Panc1 (cell line): ENCODE results near the gene RIPOR3. TPM values are rescaled to one million over a fixed set of nuclear protein-coding genes. Genes with fewer than 3 reads are reported as not detected.
A peak's percentile ranks its signal among the peaks of the same experiment; 100 is the strongest.

Experiments used
- ATAC-seq: fragments of 200-7000 bp; cut with Tn5 transposase; 2 replicates; pipeline ENCODE4 v1.9.1; 2020; ENCODE audit warnings: mild to moderate bottlenecking, moderate library complexity
- BruUV-seq: library from RNA; stranded (reverse); fragments of 400-500 nt; replicated peaks from 2 replicates; lab custom pipeline; 2021; lab: Mats Ljungman, UMichigan
- CTCF ChIA-PET: fragments of 300-600 bp; sonication (Branson Sonifier 250); formaldehyde crosslinking; loops from one replicate; lab custom pipeline; 2022; ENCODE audit warnings: antibody characterized with exemption; lab: Charles Lee
- POLR2A ChIA-PET: fragments of 300-600 bp; sonication (Branson Sonifier 250); formaldehyde crosslinking; loops from one replicate; lab custom pipeline; 2022; ENCODE audit warnings: antibody characterized with exemption; lab: Charles Lee
- DNase-seq: peaks from one replicate; pipeline ENCODE4 v3.0.0-alpha.2; 2010; ENCODE audit warnings: low read depth, low spot score
- H3K27ac ChIP-seq: 2 replicates; pipeline ENCODE4 v1.5.1; 2011; ENCODE audit warnings: mild to moderate bottlenecking, low read length, inconsistent platforms
- H3K27me3 ChIP-seq: fragments of 200-500 bp; sonication (Bioruptor generic); 2 replicates; pipeline ENCODE4 v1.6.0; 2014; ENCODE audit warnings: low read length, inconsistent platforms; ENCODE audit not compliant: control insufficient read depth, insufficient read depth
- H3K36me3 ChIP-seq: fragments of 200-500 bp; sonication (Bioruptor generic); 2 replicates; pipeline ENCODE4 v1.5.1; 2014; ENCODE audit warnings: inconsistent platforms, mild to moderate bottlenecking, low read length, moderate library complexity; ENCODE audit not compliant: control insufficient read depth, insufficient read depth
- H3K4me1 ChIP-seq: 2 replicates; pipeline ENCODE4 v1.5.1; 2011; ENCODE audit warnings: inconsistent platforms, mild to moderate bottlenecking, low read length, moderate library complexity; ENCODE audit not compliant: control insufficient read depth, insufficient read depth
- H3K4me3 ChIP-seq, 2 experiments: 2 replicates each; pipeline ENCODE4 v1.5.1; 2011 to 2012; ENCODE audit warnings: low read depth in 2 of 2, low read length in 2 of 2, mild to moderate bottlenecking in 2 of 2, inconsistent platforms in 1 of 2, moderate library complexity in 1 of 2
- H3K9me3 ChIP-seq: fragments of 200-500 bp; sonication (Bioruptor generic); 2 replicates; pipeline ENCODE4 v1.5.1; 2014; ENCODE audit warnings: low read depth, mild to moderate bottlenecking, inconsistent platforms, low read length, moderate library complexity; ENCODE audit not compliant: control insufficient read depth, insufficient read depth
- POLR2AphosphoS5 ChIP-seq: IDR thresholded peaks from 2 replicates; pipeline ENCODE4 v1.6.1; 2012; ENCODE audit warnings: mild to moderate bottlenecking, low read depth, low read length, moderate library complexity
- SIN3A ChIP-seq: IDR thresholded peaks from 2 replicates; pipeline ENCODE4 v1.6.1; 2012; ENCODE audit warnings: low read depth, mild to moderate bottlenecking, low read length, moderate library complexity, borderline replicate concordance; ENCODE audit not compliant: insufficient read depth
- TCF7L2 ChIP-seq: IDR thresholded peaks from 2 replicates; pipeline ENCODE4 v1.6.1; 2011; ENCODE audit warnings: mild to moderate bottlenecking, low read depth, low read length, inconsistent platforms
- in situ Hi-C: cut with HindIII; loops from 2 replicates; pipeline ENCODE4 v1.10.0; 2016; ENCODE audit warnings: low sequenced_read_pairs, low pct_unique_long_range_greater_than_20kb
- intact Hi-C: fragments of 100-400 bp; cut with micrococcal nuclease; formaldehyde crosslinking; loops from one replicate; pipeline ENCODE4 v1.10.0; 2022; ENCODE audit not compliant: unreplicated experiment
- total RNA-seq: library from RNA; stranded (reverse); gene quantifications from one replicate; pipeline ENCODE4 v1.2.1, GENCODE V29; 2021; ENCODE audit not compliant: unreplicated experiment
- TF ChIP-seq, protein P1 (sequence below), 2 experiments: IDR thresholded peaks; 2 replicates each; pipeline ENCODE4 v1.6.1; 2011 to 2012; ENCODE audit warnings: low read depth in 2 of 2, control low read depth in 1 of 2, low read length in 1 of 2, mild to moderate bottlenecking in 1 of 2, moderate library complexity in 1 of 2; ENCODE audit not compliant: insufficient read depth in 1 of 2
- TF ChIP-seq, protein P2 (sequence below): fragments of 450-650 bp; IDR thresholded peaks from 2 replicates; pipeline ENCODE4 v1.5.1; 2017; ENCODE audit warnings: mild to moderate bottlenecking

RIPOR3 gene
- total RNA-seq, 1 experiment from 2014 or later = 92.5 TPM

DNA sequence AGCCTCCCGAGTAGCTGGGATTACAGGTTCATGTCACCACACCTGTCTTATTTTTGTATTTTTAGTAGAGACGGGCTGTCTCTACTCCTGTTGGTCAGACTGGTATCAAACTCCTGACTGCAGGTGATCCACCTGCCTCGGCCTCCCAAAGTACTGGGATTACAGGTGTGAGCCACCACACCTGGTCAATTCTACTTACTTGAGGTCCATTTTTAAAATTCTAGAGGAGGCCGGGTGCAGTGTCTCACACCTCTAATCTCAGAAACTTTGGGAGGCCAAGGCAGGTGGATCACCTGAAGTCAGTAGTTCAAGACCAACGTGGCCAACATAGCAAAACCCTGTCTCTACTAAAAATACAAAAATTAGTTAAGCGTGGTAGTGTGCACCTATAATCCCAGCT, 7.8 kb downstream of the RIPOR3 start:
- Histone ChIP-seq H3K4me1 (peaks cover 61% of the 10 kb centered on the region), H3K27me3 (no peaks in the 10 kb centered on the region), H3K9me3 (no peaks in the 10 kb centered on the region), H3K4me3 (no peak overlapping the region), H3K27ac (peak overlapping the region; percentile 99), H3K36me3 (no peaks in the 10 kb centered on the region)
- POLR2A ChIA-PET = interaction anchor here (0.6 kb wide), 1 partner anchor 48 kb away, joined by 7 read pairs; the partner anchor contains the start of gene PARD6B
- ATAC-seq = no peak
- in situ Hi-C loops (no loop called here), intact Hi-C loops (no loop called here)
- TF ChIP-seq, protein P1, sequence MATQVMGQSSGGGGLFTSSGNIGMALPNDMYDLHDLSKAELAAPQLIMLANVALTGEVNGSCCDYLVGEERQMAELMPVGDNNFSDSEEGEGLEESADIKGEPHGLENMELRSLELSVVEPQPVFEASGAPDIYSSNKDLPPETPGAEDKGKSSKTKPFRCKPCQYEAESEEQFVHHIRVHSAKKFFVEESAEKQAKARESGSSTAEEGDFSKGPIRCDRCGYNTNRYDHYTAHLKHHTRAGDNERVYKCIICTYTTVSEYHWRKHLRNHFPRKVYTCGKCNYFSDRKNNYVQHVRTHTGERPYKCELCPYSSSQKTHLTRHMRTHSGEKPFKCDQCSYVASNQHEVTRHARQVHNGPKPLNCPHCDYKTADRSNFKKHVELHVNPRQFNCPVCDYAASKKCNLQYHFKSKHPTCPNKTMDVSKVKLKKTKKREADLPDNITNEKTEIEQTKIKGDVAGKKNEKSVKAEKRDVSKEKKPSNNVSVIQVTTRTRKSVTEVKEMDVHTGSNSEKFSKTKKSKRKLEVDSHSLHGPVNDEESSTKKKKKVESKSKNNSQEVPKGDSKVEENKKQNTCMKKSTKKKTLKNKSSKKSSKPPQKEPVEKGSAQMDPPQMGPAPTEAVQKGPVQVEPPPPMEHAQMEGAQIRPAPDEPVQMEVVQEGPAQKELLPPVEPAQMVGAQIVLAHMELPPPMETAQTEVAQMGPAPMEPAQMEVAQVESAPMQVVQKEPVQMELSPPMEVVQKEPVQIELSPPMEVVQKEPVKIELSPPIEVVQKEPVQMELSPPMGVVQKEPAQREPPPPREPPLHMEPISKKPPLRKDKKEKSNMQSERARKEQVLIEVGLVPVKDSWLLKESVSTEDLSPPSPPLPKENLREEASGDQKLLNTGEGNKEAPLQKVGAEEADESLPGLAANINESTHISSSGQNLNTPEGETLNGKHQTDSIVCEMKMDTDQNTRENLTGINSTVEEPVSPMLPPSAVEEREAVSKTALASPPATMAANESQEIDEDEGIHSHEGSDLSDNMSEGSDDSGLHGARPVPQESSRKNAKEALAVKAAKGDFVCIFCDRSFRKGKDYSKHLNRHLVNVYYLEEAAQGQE (IDR thresholded peaks at IDR 0.05; ENCODE audit: insufficient read depth in 1 of 2, low read depth in 2 of 2, low read length in 1 of 2) = no peak
- TF ChIP-seq POLR2AphosphoS5 (no peak), SIN3A (no peak), TCF7L2 (no peak)
- TF ChIP-seq, protein P2, sequence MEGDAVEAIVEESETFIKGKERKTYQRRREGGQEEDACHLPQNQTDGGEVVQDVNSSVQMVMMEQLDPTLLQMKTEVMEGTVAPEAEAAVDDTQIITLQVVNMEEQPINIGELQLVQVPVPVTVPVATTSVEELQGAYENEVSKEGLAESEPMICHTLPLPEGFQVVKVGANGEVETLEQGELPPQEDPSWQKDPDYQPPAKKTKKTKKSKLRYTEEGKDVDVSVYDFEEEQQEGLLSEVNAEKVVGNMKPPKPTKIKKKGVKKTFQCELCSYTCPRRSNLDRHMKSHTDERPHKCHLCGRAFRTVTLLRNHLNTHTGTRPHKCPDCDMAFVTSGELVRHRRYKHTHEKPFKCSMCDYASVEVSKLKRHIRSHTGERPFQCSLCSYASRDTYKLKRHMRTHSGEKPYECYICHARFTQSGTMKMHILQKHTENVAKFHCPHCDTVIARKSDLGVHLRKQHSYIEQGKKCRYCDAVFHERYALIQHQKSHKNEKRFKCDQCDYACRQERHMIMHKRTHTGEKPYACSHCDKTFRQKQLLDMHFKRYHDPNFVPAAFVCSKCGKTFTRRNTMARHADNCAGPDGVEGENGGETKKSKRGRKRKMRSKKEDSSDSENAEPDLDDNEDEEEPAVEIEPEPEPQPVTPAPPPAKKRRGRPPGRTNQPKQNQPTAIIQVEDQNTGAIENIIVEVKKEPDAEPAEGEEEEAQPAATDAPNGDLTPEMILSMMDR = no peak
- DNase-seq = no peak
- CTCF ChIA-PET = interaction anchor here (0.7 kb wide), 1 partner anchor 30 kb away, joined by 3 read pairs; no protein-coding TSS in a partner anchor
- BruUV-seq = no TSS peak

DNA sequence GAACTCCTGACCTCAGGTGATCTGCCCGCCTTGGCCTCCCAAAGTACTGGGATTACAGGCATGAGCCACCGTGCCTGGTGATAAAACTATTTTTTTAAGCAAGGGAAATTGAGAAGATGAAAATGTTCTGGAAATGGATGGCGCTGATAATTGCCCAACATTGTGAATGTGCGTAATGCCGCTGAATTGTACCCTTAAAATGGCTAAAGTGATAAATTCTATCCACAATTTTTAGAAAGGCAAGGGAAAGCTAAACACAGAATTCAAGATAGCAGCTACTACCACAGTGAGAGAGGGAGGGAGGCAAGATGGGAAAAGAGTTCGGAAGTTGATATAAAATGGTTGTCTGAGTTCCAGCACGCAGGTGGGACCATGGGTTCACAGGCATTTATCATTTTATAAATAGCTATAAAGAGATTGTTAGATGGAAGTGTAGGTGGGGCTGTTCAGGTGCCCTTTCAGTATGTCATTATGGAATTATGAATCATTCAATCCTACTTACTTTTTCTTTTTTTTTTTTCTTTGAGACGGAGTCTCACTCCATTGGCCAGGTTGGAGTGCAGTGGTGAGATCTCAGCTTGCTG, 8.3 kb downstream of the RIPOR3 start:
- in situ Hi-C loops (no loop called here), intact Hi-C loops (no loop called here)
- Histone ChIP-seq H3K27ac (peak overlapping the region; percentile 99), H3K36me3 (no peaks in the 10 kb centered on the region), H3K4me1 (peaks cover 61% of the 10 kb centered on the region), H3K27me3 (no peaks in the 10 kb centered on the region), H3K4me3 (no peak overlapping the region), H3K9me3 (no peaks in the 10 kb centered on the region)
- ATAC-seq (no peak), DNase-seq (no peak)
- no peak for TF ChIP-seq TCF7L2
- TF ChIP-seq POLR2AphosphoS5 = no peak
- TF ChIP-seq, protein P2 = no peak
- TF ChIP-seq SIN3A = no peak
- TF ChIP-seq, protein P1 (IDR thresholded peaks at IDR 0.05; ENCODE audit: insufficient read depth in 1 of 2, low read depth in 2 of 2, low read length in 1 of 2) = no peak
- CTCF ChIA-PET = interaction anchor here (0.7 kb wide), 1 partner anchor 30 kb away, joined by 3 read pairs; no protein-coding TSS in a partner anchor
- no TSS peak for BruUV-seq
- POLR2A ChIA-PET = interaction anchor here (0.6 kb wide), 1 partner anchor 48 kb away, joined by 7 read pairs; the partner anchor contains the start of gene PARD6B
